Uterus (tissue), 4 donors: ENCODE data around the gene SLC9A7. TPM values are rescaled to one million over a fixed set of nuclear protein-coding genes. Genes with fewer than 3 reads are reported as not detected.
A peak's percentile ranks its signal among the peaks of the same experiment; 100 is the strongest.

ENCODE experiments used
- DNase-seq, 2 donors: peaks; one replicate each; pipeline ENCODE4 v3.0.0-alpha.2; 2019 to 2020
- H3K27ac ChIP-seq, 2 donors: fragments of 200-600 bp; sonication (generic); 1 replicate in 1 of 2; 2 replicates in 1 of 2; pipeline ENCODE4 v1.5.1; 2016 to 2018
- H3K27me3 ChIP-seq, 2 donors: fragments of 200-600 bp; sonication (generic); one replicate each; pipeline ENCODE4 v1.5.1; 2018 to 2019; ENCODE audit warnings: control low read depth in 1 of 2
- H3K36me3 ChIP-seq, 2 donors: fragments of 200-600 bp; sonication (generic); one replicate each; pipeline ENCODE4 v1.5.1; 2019; ENCODE audit warnings: control low read depth in 1 of 2
- H3K4me1 ChIP-seq, 2 donors: fragments of 200-600 bp; sonication (generic); one replicate each; pipeline ENCODE4 v1.5.1; 2018 to 2019; ENCODE audit warnings: control low read depth in 1 of 2
- H3K4me3 ChIP-seq, 2 donors: fragments of 200-600 bp; sonication (generic); 1 replicate in 1 of 2; 2 replicates in 1 of 2; pipeline ENCODE4 v1.5.1; 2018 to 2019; ENCODE audit warnings: mild to moderate bottlenecking in 1 of 2
- H3K9me3 ChIP-seq, 2 donors: fragments of 200-600 bp; sonication (generic); one replicate each; pipeline ENCODE4 v1.5.1; 2019; ENCODE audit warnings: control low read depth in 1 of 2
- CTCF ChIP-seq, 4 experiments: fragments of 200-600 bp in 2 of 4; fragments of 450-650 bp in 2 of 4; sonication (generic) in 2 of 4; IDR thresholded peaks; one replicate each; pipeline ENCODE4 v1.5.1; 2016 to 2019; ENCODE audit warnings: antibody characterized with exemption in 4 of 4, mild to moderate bottlenecking in 2 of 4, moderate library complexity in 1 of 4
- POLR2A ChIP-seq, 2 donors: fragments of 450-650 bp; IDR thresholded peaks; one replicate each; pipeline ENCODE4 v1.6.1; 2016; ENCODE audit warnings: antibody characterized with exemption in 2 of 2, mild to moderate bottlenecking in 1 of 2, moderate library complexity in 1 of 2
- intact Hi-C: fragments of 100-400 bp; cut with DNase I; formaldehyde crosslinking; loops from one replicate; pipeline ENCODE4 v1.15.1; 2023; ENCODE audit warnings: low total_unique reads
- total RNA-seq, 4 donors: library from RNA; depleted of rRNA in 3 of 4; stranded (reverse); fragments of >200 nt in 3 of 4; gene quantifications; one replicate each; pipeline versions ENCODE4 v1.1.0 to v1.2.4, GENCODE V29; 2014 to 2023
- donor health status: DM: yes; HTN: yes; CAD: no.

The SLC9A7 gene
- total RNA-seq, 4 donors from 2014 or later = 0.51 to 6.4 (median 3.3) TPM

DNA sequence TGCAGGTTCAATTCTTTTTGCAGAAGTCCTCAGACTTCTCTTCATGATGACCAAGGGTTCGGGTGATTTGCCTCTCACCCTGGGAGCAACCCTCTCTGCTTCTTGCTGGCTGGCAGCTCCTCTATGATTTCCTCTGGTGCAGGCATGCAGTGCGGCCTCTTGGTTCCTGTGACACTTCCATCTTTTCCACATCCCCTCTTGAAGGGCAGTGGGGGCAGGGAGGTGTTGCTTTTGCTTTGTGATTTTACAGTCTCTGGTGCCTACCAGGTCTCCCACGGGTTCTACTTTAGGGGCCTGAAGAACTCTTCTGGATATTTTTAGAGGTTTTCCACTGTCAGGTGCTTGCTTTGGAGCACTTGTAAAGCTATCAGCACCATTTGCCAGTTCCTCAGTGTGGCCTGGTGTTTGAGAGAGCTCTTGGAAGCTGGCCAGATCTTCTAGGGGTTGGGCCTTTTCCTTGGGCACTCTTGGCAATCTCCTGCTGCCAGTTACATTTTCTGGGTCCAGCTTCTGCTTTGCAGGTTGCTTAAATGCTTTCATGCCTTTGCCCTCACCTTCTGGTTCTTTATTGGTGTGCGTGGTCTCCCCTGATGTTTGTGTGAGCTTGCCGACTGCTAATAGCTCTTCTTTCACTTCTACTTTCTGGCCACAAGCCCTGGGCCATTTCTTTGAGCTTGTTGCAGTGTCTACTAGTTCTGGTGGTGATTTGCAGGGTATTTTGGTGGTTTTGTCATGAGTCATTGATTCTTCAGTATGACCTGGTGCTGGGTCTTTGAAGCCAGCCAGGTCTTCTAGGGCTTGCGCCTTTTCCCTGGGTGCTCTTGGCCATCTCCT is 196.9 kb downstream of the SLC9A7 start:
- no peak overlapping the region for H3K27ac ChIP-seq

DNA sequence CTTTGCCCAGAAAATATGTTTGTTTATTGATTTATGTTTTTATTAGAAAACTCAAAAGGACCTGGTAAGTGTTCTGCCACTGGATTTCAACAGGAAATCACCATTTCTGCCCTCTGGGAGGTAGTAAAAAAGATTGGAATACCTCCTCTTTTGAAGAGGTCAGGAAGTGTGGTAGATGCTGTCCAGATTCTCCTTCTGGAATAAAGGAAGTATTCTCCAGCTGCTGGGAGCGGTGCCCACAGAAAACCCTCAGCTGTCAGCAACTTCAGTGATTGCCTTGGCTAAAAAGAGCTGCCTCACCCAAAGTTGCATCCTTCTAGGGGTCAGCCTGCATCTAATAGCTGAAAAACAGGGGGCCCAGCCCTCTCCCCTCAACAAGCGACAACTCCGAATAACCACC is 199.9 kb downstream of the SLC9A7 start:
- Histone ChIP-seq H3K27ac (no peak overlapping the region), H3K9me3 (no peaks in the 10 kb centered on the region), H3K4me1 (no peaks in the 10 kb centered on the region), H3K4me3 (no peak overlapping the region), H3K27me3 (no peaks in the 10 kb centered on the region), H3K36me3 (no peaks in the 10 kb centered on the region)
- no peak for DNase-seq
- intact Hi-C loops = no loop called here
- TF ChIP-seq CTCF (IDR thresholded peaks at IDR 0.05) (no peak), POLR2A (IDR thresholded peaks at IDR 0.05) (no peak)

More for the DNA sequence above, 196.9 kb downstream of the SLC9A7 start:
- Histone ChIP-seq H3K27me3 (no peaks in the 10 kb centered on the region), H3K4me1 (no peaks in the 10 kb centered on the region), H3K4me3 (no peak overlapping the region), H3K36me3 (no peaks in the 10 kb centered on the region), H3K9me3 (no peaks in the 10 kb centered on the region)
- no peak for TF ChIP-seq CTCF (IDR thresholded peaks at IDR 0.05)
- TF ChIP-seq POLR2A (IDR thresholded peaks at IDR 0.05) = no peak
- DNase-seq = no peak
- intact Hi-C loops = no loop called here

- DNase-seq = no peak
- intact Hi-C loops = no loop called here
- TF ChIP-seq POLR2A (IDR thresholded peaks at IDR 0.05) (no peak), CTCF (IDR thresholded peaks at IDR 0.05) (peak in 3 of 4 experiments; percentile 8 to 49 (median 30))
- Histone ChIP-seq H3K9me3 (no peaks in the 10 kb centered on the region), H3K4me3 (no peak overlapping the region), H3K36me3 (no peaks in the 10 kb centered on the region), H3K27ac (no peak overlapping the region), H3K4me1 (no peaks in the 10 kb centered on the region), H3K27me3 (no peaks in the 10 kb centered on the region)
Observed at GRCh38 chrX:46554942-46555341, 204.0 kb downstream of the SLC9A7 start.

DNA sequence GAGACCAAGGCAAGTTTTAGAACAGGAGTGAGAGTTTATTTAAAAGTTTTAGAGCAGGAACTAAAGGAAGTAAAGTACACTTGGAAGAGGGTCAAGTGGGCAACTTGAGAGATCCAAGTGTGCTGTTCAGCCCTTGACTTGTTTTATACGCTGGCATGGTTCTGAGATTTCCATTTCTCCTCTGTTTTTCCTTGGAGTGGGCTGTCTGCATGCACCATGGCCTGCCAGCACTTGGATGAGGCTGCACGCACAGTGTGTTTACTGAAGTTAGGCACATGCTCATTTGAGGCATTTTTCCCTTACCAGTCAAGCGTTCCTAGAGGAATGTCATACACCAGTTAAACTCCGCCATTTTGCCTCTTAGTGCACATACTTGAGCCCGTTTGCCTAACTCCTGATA is 205.0 kb downstream of the SLC9A7 start:
- Histone ChIP-seq H3K9me3 (no peaks in the 10 kb centered on the region), H3K27ac (no peak overlapping the region), H3K36me3 (no peaks in the 10 kb centered on the region), H3K4me3 (no peak overlapping the region), H3K27me3 (no peaks in the 10 kb centered on the region), H3K4me1 (no peaks in the 10 kb centered on the region)
- DNase-seq = no peak
- TF ChIP-seq CTCF (IDR thresholded peaks at IDR 0.05) (no peak), POLR2A (IDR thresholded peaks at IDR 0.05) (no peak)
- intact Hi-C loops = no loop called here

DNA sequence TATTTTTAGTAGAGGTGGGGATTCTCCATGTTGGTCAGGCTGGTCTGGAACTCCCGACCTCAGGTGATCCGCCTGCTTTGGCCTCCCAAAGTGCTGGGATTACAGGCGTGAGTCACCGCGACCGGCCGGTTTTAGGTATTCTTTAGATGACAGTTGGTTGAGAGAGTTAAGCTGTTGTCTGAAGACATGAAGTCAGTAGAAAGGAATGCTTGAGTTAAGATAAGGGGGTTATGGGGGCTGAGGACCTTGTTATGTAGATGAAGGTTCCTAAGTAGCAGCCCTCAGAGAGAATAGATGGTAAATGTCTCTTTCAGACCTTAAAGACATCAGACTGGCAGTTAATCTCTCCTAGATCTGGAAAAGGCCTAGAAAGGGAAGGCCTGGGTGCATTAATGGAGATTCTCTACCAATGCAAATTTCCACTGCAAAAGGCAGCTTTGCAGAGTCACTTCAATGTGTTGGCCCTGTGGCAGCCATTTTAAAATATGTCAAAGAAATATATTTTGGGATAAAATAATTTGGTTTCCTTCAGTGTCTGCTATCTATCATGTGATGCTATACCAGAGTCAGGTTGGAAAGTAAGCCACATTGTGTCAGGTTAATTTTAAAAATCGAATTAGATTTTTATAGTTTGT is 207.3 kb downstream of the SLC9A7 start:
- no peaks in the 10 kb centered on the region for H3K36me3 ChIP-seq
- H3K4me1 ChIP-seq = no peaks in the 10 kb centered on the region
- H3K4me3 ChIP-seq = no peak overlapping the region
- no peak overlapping the region for H3K27ac ChIP-seq
- no peak for TF ChIP-seq POLR2A (IDR thresholded peaks at IDR 0.05)
- no peak for TF ChIP-seq CTCF (IDR thresholded peaks at IDR 0.05)
- intact Hi-C loops = no loop called here
- no peaks in the 10 kb centered on the region for H3K27me3 ChIP-seq
- DNase-seq = no peak
- H3K9me3 ChIP-seq = no peaks in the 10 kb centered on the region
